Measurements from ENCODE around the gene LRRIQ4.

The LRRIQ4 gene

GRCh38 chr3:169809230-169809795 is 3.4 kb upstream of the LRRIQ4 start:
- no peak for DNase-seq (ENCODE audit: low read depth in 3 of 3)

- no peak for DNase-seq (ENCODE audit: low read depth in 3 of 3)
These were observed 889 bp upstream of the LRRIQ4 start for GRCh38 chr3:169811631-169812331.

DNA sequence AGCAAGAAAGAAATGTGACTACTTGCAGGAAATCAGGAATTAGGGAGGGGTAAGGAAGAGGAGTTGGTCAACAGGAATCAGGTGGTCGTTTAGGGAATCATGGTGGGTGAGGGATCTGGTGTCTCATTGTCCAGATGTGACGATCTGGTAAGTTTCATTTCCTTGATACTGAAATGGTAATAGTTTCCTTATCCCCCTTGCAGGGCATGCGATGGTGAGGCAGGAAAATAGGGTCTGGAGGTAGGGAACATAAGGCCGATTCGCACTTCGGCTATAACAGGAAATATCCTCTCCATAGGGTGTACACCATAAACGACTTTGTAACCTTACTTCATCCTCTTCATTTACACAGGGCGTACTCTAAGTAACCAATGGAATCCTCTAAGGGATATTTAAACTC is 608 bp downstream of the LRRIQ4 start:
- no peak for DNase-seq (ENCODE audit: low read depth in 3 of 3)

GRCh38 chr3:169813757-169814517 is 1.3 kb downstream of the LRRIQ4 start:
- peak; percentile 40 to 69 (median 60) for DNase-seq (ENCODE audit: low read depth in 3 of 3)

DNA sequence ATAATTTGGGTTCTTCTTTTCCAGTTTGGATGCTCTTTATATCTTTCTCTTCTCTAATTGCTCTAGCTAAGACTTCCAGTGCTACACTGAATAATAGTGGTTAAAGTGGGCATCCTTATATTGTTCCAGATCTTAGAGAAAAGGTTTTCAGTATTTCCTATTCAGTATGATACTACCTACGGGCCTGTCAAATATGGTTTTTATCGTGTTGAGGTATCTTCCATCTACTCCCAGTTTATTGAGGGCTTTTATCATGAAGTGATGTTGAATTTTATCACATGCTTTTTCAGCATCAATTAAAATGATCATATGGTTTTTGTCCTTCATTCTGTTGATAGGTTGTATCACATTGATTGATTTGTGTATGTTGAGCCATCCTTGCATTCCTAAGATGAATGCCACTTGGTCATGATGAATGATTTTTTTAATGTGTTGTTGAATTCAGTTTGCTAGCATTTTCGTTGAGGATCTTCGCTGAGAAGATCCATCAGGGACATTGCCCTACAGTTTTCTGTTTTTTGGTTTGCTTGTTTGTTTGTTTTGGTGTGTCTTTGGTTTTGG is 3.0 kb downstream of the LRRIQ4 start:
- no peak for DNase-seq (ENCODE audit: low read depth in 3 of 3)

DNA sequence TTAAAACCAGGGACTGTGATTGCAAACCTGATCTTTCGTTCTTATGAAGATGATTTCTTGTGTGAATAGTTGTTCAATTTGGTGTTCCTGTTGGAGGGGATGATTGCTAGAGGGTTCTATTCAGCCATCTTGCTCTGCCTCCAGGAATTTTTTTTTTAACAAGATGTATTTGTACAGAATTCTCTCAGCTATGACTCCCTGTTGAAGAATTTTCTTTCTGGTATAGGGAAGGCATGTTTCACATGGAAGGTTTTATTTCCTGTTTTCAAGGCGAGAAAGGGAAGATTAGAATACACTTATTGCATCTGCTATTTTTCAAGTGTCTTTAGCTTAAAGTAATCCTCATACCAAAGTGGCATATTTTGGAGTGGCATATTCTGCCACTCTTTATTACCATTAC is 5.6 kb downstream of the LRRIQ4 start:
- no peak for DNase-seq (ENCODE audit: low read depth in 3 of 3)

- no peak for DNase-seq (ENCODE audit: low read depth in 3 of 3)
These were observed 9.4 kb downstream of the LRRIQ4 start for GRCh38 chr3:169822091-169822490.

DNA sequence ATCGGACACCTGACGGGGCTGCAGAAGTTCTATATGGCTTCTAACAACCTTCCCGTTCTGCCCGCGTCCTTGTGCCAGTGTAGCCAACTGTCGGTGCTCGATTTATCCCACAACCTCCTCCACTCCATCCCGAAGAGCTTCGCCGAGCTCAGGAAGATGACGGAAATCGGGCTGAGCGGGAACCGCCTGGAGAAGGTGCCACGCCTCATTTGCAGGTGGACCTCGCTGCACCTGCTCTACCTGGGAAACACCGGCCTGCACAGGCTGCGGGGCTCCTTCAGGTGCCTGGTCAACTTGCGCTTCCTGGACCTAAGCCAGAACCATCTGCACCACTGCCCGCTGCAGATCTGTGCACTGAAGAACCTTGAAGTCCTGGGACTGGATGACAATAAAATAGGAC is 9.9 kb downstream of the LRRIQ4 start:
- DNase-seq (ENCODE audit: low read depth in 3 of 3): no peak

DNA sequence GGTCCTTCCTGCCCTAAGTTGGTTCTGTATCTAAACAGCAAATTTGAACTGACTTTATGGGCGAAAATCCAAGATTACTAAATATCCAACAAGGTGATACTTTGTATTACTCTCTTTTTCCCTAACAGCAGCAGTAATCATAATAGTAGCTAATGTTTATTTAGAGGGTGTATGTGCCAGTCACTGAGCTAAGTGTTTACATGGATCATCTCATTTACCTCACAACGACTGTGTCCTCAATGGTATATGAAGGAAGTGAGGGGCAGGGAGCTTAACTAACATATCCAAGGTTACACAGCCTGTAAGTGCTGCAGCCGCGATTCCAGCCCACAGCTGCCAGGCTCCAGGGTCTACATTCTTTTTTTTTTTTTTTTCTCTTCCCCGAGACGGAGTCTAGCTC is 10.3 kb downstream of the LRRIQ4 start:
- DNase-seq (ENCODE audit: low read depth in 3 of 3): no peak

GRCh38 chr3:169825316-169825715 is 12.6 kb downstream of the LRRIQ4 start:
- no peak for DNase-seq (ENCODE audit: low read depth in 3 of 3)

- no peak for DNase-seq (ENCODE audit: low read depth in 3 of 3)
These were observed 15.0 kb downstream of the LRRIQ4 start for GRCh38 chr3:169827712-169828111.

DNA sequence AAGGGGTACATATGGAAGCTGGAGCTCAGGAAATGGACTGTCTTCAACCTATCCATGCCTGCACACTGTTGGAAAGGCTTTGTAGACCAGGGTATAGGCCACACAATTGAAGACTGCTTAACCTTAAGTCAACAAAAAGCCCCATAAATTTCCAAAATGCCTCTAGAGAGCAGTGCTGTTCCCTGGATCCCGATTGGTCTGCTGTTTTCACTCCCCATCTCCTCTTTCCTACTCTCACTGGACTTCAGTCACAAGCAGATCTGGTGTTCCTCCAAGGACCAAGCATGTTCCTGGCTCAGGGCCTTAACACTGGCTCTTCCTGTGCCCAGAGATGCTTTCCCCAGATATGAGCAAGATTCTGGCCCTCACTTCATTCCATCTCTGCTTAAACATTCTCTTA is 22.9 kb downstream of the LRRIQ4 start:
- DNase-seq (ENCODE audit: low read depth in 3 of 3): no peak

DNA sequence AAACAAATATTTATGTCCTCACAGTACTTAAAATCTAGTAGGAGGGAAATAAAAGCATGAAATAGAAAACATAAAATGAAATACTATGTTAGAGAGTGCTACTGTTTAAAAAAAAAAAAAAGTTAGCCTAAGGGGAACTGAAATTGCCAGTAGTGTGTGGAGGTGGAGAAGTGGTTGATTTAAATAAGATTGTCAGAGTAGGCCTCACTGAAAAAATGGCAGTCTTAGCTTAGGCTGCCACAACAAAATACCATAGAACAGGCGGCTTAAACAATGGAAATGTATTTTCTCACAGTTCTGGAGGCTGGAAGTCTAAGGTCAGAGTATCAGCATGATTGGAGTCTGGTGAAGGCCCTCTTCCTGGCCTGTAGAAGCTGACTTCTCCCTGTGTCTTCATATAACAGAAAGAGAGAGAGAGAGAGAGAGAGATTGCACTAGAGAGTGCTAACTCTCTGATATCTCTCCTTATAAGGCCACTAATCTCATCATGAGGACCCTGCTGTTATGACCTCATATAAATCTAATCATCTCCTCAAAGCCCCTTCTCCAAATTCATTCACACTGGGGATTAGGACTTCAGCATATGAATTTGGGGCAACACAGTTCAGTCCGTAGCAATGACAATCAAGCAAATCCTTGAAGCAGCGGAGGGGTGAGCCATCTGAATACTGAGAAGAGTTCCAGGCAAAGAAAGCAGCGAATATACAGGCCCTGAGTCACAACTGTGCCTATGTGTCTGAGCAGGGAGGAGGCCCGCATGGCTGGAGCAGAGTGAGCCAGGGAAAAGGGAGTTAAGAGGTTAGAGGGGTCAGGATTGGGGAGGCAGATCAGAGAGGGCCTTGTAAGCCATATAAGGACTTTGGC is 23.6 kb downstream of the LRRIQ4 start:
- no peak for DNase-seq (ENCODE audit: low read depth in 3 of 3)

DNA sequence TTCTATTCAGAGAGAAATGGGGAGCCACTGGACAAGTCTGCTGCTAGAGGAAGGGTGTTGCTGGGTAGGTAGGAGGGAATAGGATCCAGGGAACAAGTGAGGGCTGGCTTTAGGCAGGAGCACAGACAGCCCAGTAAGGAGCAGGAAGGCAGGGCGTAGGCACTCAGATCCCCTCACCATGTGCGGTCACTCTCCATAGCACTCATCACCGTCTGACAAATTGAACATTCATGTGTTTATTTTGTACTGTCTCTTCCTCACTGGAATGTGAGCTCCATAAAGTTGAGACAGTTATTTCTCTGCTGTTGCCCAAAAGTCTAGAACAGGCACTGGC is 24.2 kb downstream of the LRRIQ4 start:
- DNase-seq (ENCODE audit: low read depth in 3 of 3): no peak

- DNase-seq (ENCODE audit: low read depth in 3 of 3): no peak
These were observed 25.9 kb downstream of the LRRIQ4 start for GRCh38 chr3:169838511-169839030.

- no peak for DNase-seq (ENCODE audit: low read depth in 3 of 3)
These were observed 28.5 kb downstream of the LRRIQ4 start for GRCh38 chr3:169841171-169841570.

DNA sequence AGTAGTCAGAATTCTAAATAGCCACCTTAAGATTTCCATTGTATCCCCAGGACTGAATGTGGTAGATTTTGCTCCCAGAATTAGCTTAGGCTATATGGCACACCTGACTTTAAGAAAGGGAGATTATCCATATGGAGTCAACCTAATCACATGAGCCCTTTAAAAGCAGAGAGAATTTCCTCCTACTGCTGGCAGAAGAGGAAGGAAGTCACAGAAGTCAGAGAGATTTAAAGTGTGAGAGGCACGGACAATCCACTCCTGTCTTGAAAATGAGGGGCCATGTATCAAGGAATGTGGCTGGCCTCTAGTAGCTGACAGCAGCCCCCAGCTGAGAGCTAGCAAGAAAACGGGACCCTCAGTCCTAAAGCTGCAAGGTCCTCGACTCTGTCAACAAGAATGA is 30.3 kb downstream of the LRRIQ4 start:
- no peak for DNase-seq (ENCODE audit: low read depth in 3 of 3)

DNA sequence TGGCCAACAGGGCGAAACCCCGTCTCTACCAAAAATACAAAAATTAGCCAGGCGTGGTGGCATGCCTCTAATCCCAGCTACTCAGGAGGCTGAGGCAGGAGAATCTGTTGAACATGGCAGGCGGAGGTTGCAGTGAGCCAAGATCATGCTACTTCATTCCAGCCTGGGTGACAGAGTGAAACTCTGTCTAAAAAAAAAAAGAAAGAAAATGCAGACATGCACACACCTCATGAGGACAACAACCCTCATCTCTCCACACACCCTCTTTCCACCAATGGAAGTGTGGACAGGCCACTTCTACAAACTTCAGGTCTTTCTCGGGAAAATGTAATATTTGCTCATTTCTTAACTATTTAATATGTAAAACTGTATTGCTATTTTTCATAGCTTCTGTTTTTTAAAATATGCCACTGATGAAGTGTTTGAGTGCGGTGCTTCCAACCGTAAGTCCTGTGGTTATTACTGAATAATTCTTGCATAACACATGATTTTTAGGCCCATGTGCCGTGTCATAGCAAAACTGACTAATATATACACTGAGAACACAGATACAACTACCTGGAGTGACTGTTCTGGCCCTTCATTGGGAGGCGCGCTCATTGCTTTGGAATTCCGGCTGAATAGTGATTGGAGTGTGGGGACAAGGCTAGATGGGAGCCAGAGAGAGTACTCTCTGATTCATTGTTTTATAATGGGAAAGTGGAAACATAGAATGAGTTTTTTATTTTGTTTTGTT is 34.0 kb downstream of the LRRIQ4 start:
- DNase-seq (ENCODE audit: low read depth in 3 of 3): no peak

DNA sequence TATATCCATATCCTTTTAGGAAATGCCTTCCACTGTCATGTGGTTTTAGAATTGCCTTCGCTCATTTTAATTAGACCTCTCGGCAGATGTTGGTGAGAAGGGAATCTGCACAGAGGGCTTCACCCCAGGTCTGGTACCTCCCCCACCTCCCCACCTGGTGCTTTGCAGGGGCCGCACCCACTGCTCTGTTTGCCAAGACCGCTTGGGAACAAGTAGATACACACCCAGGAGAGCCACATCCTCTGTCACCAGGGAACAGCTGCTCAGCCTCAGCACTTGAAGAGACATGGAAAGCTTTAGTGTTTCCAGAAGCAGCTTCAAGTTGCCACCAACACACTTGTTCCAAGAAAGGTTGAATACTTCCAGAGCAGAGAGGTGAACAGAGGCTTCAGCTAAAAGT is 35.2 kb downstream of the LRRIQ4 start:
- DNase-seq (ENCODE audit: low read depth in 3 of 3): no peak

DNA sequence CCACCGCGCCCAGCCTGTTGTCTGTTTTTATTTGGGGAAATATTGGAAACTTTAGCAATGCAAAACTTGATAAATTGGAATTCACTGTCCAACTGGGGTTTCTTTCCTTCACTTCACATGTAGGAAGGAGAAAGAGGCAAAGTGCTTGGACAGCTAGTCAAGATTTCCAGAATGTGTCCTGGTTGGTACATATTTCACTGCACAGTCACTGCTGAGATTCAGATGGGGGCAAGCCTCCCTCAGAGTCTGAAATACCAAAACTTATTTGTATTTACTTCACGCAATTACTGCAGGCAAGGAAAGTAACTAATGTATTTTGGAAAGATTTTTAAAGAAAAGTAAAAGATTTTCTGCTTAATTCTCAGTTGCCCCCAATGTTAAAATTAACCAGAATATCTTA is 36.1 kb downstream of the LRRIQ4 start:
- DNase-seq (ENCODE audit: low read depth in 3 of 3): no peak

- DNase-seq (ENCODE audit: low read depth in 3 of 3): no peak
These were observed 37.9 kb downstream of the LRRIQ4 start for GRCh38 chr3:169850618-169851017.

All from stimulated activated CD4-positive, alpha-beta T cell treated with anti-CD3 and anti-CD28 coated beads, TNF-alpha, amount 100 ng/mL, for 48 hours (primary cell).